AG04449 (cell line): ENCODE data around the gene MEN1.
"Not testable (repeated sequence)": the region's sequence is repeated elsewhere in the genome, so short reads cannot be mapped to it uniquely, and the experiment has no call there.

Experiments used
- CTCF ChIA-PET: fragments of 350-600 bp; formaldehyde crosslinking; extraction: SDS; loops from one replicate; lab custom pipeline; 2021; ENCODE audit warnings: antibody characterized with exemption; lab: Yijun Ruan, JAX
- POLR2A ChIA-PET: fragments of 400-600, 350-600 bp; formaldehyde crosslinking; extraction: SDS; loops from one replicate; lab custom pipeline; 2020; ENCODE audit warnings: antibody characterized with exemption, inconsistent platforms; lab: Yijun Ruan, JAX
- DNase-seq: peaks from one replicate; pipeline ENCODE4 v3.0.0-alpha.2; 2010; ENCODE audit warnings: low read depth, low spot score
- H3K4me3 ChIP-seq: 2 replicates; pipeline ENCODE4 v1.5.1; 2011; ENCODE audit warnings: low read depth, mild to moderate bottlenecking, control low read depth, low read length
- CTCF ChIP-seq: IDR thresholded peaks from one replicate; pipeline ENCODE4 v1.5.1; 2011; ENCODE audit warnings: mild to moderate bottlenecking, moderate library complexity, low read length, control low read depth, inconsistent platforms; ENCODE audit not compliant: insufficient read depth; ENCODE audit errors: missing control alignments

Gene MEN1

GRCh38 chr11:64846998-64847666 is 36.8 kb upstream of the MEN1 start:
- POLR2A ChIA-PET: interaction anchor here (0.8 to 1.7 kb wide), 4 partner anchors 22 to 41 kb away, joined by 3 to 7 read pairs (median 6); partner anchors contain the start of gene EHD1
- peak; percentile 93 for TF ChIP-seq CTCF
- H3K4me3 ChIP-seq: no peak overlapping the region
- DNase-seq: no peak
- CTCF ChIA-PET: interaction anchor here (0.7 to 37.3 kb wide), 32 partner anchors 9 to 288 kb away, joined by 3 to 1375 read pairs (median 5); partner anchors contain the start of genes ARL2, ATG2A, BATF2 and EHD1

GRCh38 chr11:64845776-64846129 is 35.4 kb upstream of the MEN1 start:
- not testable (repeated sequence) for H3K4me3 ChIP-seq, DNase-seq
- POLR2A ChIA-PET: interaction anchor here (0.6 to 2.3 kb wide), 3 partner anchors 31 to 289 kb away, joined by 3 to 8 read pairs (median 7); partner anchors contain the start of gene EHD1
- CTCF ChIA-PET: interaction anchor here (0.7 to 37.3 kb wide), 17 partner anchors 8 to 272 kb away, joined by 3 to 1375 read pairs (median 5); partner anchors contain the start of genes ARL2, BATF2, EHD1 and MEN1

- CTCF ChIA-PET: interaction anchor here (0.7 to 37.3 kb wide), 16 partner anchors 9 to 273 kb away, joined by 3 to 1375 read pairs (median 4); partner anchors contain the start of genes ARL2, BATF2, EHD1 and MEN1
- no peak for TF ChIP-seq CTCF
- no peak for DNase-seq
- POLR2A ChIA-PET: interaction anchor here (0.6 to 2.3 kb wide), 2 partner anchors 32 to 290 kb away, joined by 3 to 8 read pairs; no protein-coding TSS in a partner anchor
- no peak overlapping the region for H3K4me3 ChIP-seq
Observed at GRCh38 chr11:64845129-64845775, 34.9 kb upstream of the MEN1 start.

GRCh38 chr11:64844330-64845128 is 34.2 kb upstream of the MEN1 start, which contains the start of gene CDC42BPG:
Gene CDC42BPG, minus strand, starts transcription at chr11:64844653. Its CDS starts 84 bp downstream, at chr11:64844569.
- peak within 1 kb of the TSS; percentile 39 for H3K4me3 ChIP-seq
- CTCF ChIA-PET: interaction anchor here (0.8 to 37.3 kb wide), 14 partner anchors 8 to 272 kb away, joined by 4 to 1375 read pairs (median 10); partner anchors contain the start of genes ARL2, EHD1, MEN1 and TM7SF2
- POLR2A ChIA-PET: interaction anchor here (1.1 to 2.3 kb wide), 2 partner anchors 32 to 162 kb away, joined by 3 to 8 read pairs; no protein-coding TSS in a partner anchor
- DNase-seq: no peak
- peak; percentile 92 for TF ChIP-seq CTCF

- H3K4me3 ChIP-seq: no peak overlapping the region
- CTCF ChIA-PET: interaction anchor here (0.8 to 37.3 kb wide), 14 partner anchors 8 to 273 kb away, joined by 3 to 1375 read pairs (median 10); partner anchors contain the start of genes ARL2, EHD1, MEN1 and TM7SF2
- DNase-seq: no peak
- POLR2A ChIA-PET: interaction anchor here (1.1 to 2.3 kb wide), 2 partner anchors 33 to 163 kb away, joined by 3 to 8 read pairs; no protein-coding TSS in a partner anchor
- no peak for TF ChIP-seq CTCF
Observed at GRCh38 chr11:64843686-64844329, 33.5 kb upstream of the MEN1 start.
